GM21390 (cell line): ENCODE measurements around the gene VAV2.

Source experiments
- ATAC-seq: cut with Tn5 transposase; IDR thresholded peaks from one replicate; pipeline ENCODE4 v1.9.1; 2021; ENCODE audit not compliant: unreplicated experiment

Gene VAV2

DNA sequence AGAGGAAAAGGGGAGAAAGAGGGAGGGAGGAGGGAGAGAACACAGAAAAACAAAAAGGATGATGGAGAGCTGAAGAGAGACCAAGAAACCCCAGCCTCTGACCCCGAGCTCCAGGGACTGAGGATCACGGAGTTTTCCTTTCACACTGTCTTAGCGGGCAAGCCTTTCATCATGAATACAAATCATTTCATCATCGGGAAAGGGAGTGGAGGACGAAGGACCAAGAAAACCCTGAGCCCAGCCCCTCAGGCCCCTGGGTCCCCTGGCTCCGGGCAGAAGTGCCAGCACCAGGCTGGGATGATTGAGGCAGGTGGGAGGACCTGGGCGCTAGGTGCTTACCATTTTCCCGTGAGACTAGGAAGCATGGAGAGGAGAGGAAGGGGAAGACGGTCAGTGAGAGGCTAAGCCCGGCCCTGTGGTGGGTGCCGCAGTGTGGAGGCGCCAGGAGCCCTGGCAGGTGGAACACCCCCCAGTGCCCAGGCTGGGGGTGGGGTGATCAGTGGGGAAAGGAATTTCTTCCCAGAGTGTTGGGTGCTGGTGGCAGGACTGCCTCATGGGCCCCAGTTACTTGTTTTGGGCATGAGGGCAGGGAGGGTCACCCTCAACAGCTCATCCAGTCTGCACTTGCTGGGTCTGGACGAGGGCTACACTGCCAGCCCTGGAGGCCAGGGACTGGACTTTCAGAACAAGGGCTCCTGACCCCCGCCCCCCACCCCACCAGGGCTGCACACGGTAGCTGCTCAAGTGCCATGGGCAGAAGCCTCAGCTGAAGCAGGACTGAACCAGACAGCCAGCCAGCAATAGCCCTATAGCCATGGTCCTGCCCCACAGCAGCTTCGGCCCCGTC is 205.0 kb downstream of the VAV2 start:
- ATAC-seq, result no peak

DNA sequence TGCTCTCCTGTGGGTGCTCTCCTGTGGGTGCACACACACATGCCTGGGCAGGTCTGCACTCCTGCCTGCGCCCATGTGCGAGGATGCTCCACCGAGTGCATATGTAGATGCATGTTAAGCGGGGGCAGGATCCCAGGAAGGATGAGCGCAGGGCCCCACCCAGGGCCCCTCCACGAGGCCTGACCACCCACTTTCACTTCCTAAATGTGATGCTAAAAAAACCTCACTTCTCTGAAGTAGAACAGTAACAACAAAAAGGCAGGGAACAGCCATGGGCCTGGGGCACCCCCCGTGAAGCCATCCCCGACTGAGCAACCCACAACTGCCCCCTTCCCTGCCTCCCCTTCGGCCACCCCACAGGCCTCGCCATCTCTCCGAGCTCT is 205.8 kb downstream of the VAV2 start:
- ATAC-seq, result peak; percentile 55

DNA sequence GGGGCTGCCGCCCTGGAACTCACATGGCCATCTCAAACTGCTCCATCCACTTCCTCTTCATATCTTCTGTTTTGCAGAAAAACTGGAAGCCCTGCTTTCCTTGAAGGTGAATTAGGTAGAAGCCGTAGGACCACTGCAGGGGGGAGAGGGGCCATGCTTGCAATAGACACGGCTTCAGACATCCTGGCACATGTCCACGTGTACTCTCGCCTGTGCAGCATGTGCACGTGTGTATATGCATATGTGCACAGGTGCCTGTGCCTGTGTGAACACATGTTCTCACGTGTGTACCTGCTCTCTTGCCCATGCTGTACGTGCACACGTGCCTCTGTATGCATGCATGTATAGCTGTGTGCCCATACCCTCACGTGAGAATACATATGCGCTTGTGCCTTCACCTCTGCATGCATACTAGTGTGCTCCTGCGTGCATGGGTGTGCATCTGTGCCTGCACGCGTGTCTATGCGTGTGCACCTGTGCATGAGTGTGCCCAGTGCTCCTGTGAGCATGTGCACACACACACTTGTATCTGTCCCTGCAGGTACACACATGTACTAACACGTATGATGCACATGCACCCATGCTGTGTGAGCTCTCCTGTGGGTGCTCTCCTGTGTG is 206.3 kb downstream of the VAV2 start:
- ATAC-seq, result no peak

DNA sequence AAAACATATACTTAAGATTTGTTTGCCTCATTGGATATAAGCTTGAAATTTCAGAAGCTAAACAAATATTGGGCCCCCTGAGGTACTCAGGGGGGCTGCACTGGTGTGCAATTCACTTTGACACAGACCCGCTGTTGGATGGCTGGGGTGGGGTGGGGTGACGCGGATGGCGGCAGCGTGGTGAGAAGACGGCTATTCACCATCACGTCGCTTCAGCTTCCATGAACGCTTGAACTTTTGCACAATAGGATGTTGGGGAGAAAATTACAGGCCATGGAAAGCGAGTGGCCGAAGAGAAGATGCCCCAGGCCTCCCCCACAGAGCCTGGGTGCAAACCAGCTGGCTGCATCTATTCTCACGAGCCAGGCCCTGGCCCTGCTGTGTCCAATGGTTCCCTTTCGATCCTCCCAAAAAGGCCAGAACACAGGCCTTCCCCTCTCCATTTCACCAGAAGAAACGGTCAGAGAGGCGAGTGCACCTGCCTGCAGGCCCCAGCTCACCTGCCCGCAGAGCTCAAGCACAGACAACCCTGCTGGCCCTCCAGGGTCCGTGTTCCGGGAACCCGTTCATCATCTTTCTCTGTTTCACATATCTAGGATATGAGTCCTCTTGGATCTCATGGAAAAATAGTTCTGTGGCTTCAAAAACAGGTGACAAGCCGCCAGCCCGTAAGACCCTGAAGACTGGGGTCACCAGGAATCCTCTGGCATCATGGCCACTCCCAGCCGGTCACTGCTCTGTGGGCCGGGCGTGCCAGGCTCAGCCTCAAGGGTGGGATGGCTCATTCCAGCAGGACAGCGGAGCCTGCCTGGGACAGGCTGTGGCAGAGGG is 207.2 kb downstream of the VAV2 start:
- ATAC-seq, result no peak

DNA sequence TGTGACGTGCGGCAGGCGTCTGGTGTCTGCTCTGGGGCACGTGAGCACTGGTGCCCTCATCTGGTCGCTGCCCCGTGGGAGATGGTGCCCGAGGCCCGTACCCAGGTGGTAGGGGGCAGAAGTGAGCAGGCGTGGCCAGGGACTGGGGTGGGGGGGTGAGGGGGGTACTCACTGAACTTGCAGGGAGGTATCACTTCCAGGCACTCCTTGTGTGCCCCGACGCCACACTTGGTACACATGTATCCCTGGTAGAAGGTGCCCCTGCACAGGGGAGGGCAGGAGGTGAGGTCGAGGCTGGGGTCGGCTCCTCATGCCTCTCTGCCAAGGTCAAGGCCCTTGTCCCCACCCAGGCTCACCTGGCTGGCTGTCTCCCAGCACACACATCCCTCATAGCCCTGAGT is 208.8 kb downstream of the VAV2 start:
- ATAC-seq, result no peak

DNA sequence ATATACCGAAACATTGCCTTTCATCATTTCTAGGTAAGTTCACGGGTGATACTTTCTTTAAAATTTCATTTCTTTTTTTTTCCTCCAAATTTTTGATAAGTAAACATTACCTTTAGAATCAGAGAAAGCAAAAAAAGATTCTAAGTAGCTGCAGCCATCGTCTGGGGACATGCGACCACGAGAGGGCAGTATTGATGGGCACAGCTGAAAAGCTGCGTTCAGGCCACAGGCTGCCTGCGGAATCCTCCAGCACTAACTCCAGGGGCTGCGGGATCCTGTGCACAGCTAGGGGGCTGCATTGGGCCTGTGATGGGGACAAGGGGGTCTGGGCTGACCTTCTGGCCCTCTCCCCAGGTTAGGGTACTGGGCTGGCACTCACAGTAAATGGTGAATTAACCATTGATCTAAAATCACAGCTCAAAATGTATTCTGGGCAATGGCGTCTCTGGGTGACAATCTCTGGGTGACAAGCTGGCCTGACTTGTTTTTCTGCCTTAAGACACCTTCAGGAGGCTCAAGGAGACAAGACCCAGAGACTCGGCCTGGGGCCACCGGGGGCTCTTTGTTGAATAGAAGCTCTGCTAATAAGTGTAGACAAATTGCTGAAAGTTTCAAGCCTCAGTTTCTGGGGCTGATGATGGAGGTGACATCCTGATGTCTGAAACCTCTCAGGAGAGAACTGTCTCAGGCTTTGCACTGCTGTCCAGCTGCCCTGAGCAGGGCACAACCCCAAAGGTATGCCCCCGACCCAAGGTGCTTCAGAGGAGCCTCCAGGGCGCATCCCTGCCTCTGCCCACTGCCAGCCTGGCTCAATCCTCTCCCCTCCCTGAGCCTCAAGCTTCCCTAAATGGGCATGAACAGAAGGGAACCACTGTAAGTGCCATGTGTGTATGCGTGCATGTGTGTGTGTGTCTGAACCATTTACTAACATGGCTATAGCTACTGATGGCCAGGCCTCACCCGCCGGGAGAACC is 209.7 kb downstream of the VAV2 start:
- ATAC-seq, result no peak

DNA sequence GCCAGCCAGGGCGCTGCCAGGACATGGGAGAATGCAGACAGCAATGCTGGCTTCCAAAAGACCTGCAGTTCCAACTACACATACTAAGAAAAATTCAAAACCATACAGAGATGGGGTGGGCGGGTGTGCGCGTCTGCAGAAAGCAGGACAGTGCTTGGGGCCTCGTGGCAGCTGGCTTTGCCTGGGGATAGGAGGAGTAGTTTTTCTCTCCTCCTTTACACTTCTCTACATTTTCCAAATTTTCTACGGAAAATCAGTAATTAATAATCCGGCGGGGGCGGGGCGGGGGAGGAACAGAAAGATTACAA is 210.3 kb downstream of the VAV2 start:
- no peak for ATAC-seq

DNA sequence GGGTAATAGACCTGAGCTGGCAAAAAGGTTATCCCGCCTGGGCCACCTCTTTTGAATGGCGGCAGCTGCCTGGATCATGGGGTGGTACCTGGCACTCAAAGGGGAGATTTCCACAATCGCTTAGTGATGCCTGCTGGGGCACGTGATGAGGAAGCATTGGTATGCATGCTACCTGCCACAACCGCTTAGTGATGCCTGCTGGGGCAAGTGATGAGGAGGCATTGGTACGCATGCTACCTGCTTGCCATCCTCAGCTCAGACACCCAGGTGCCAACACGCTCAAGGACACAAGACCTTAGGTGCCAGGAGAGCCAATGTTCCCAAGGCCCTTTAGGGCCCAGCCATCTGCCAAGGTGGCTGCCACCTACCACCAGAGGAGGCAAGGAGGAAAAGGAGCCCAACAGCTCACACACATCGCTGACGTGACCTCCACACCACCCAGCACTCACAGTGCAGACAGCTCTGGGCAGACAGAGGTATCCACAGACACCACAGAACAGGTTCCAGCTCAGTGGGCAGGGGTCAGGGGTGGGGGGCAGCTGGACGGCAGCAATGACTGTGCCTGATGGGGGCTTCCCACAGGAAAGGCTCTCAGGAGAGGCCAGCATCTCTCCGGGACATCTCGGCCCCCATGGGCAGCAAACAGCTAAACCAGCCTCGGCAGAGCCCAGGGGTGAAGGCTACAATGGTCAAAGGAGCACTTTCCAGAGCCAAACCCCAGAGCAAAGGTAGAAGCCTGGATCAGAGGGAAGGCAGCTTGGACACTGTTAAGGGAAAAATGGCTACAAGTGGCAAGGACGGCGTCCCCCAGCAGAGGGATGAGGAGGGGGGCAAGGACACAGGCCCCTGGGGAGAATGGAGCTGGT is 210.9 kb downstream of the VAV2 start:
- no peak for ATAC-seq

DNA sequence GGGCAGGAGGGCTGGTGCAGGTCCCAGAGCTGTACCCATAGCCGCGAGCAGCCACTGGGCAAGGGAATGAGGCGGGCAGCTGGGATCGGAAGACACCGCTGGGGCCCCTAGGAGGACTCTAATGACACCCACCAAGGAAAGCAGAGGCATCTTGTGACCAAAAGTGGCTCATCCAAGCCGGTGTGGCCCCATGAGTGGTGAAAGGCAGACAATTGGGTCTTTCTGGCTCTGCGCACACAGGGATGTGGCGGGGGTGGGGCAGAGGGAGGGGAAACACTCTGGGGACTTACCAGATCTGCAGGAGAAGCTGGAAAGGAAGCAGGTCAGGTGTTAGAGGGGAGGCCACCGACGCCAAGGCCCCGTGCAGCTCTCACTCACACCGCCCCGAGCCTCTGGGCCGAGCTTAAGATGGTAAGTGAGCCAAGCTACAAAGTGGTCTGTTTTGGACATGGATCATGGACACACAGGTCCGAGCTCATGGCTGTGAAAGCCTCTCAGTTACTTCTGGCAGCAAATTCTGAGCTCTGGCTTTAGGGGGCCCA is 211.6 kb downstream of the VAV2 start:
- no peak for ATAC-seq

DNA sequence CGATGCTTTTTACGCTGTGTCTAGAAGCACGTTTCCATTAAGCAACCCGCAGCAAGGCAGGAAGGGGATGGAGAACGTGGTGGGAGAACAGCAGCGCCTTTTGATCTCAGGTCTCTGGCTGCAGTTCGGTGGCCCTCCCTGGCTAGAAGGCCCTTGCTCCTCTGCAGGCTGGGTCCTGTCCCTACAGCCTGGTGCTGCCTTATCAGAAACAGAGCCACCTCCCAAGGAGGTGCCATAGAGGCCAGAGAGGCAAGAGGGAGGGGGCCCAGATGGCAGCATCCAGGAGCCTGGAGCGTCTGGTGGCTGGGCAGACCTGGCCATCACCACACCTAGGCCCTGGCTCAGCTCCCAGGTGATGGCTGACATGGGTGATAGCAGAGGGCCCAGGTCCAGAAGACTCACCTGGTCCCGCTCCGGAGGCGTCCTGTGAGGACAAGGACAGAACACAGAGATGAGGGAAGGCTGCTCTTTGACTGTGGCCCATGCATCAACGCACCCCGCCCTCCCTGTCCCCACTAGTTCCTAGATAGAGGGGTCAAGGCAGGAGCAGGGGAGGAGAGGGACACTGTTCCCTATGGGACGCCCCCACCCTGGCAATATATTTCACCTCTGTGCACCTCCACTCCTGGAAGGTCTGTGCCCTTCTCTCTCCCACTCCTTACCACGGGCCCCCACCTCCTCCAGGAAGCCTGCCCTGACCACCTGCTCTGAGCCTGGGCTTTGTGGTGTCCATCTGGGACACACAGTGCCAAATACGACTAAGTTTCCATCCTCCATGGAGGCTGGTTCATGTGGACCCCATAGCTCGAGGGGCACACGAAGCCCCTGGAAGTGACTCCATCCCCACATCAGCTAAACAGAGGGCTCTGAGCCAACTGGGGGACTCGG is 212.4 kb downstream of the VAV2 start:
- ATAC-seq, result no peak

DNA sequence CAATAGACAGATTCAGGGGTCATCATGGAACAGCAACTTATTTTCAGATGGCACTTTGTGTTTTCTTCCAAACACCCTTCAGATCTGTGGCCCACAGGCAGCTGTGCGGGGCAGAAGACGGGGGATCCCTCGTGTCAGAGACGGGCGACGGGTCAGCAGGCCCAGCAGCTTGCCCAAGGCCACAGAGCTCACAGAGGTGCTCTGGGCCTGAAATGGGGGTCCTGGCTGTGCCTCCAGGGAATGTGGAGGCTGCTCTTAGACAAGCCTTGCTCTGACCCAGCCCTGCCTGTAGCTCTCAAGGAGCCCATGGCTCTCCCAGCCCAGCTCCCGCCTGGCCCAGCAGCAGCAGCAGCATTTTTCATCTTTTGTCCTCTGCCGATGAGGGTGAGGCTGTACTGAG is 213.0 kb downstream of the VAV2 start:
- ATAC-seq, result no peak

DNA sequence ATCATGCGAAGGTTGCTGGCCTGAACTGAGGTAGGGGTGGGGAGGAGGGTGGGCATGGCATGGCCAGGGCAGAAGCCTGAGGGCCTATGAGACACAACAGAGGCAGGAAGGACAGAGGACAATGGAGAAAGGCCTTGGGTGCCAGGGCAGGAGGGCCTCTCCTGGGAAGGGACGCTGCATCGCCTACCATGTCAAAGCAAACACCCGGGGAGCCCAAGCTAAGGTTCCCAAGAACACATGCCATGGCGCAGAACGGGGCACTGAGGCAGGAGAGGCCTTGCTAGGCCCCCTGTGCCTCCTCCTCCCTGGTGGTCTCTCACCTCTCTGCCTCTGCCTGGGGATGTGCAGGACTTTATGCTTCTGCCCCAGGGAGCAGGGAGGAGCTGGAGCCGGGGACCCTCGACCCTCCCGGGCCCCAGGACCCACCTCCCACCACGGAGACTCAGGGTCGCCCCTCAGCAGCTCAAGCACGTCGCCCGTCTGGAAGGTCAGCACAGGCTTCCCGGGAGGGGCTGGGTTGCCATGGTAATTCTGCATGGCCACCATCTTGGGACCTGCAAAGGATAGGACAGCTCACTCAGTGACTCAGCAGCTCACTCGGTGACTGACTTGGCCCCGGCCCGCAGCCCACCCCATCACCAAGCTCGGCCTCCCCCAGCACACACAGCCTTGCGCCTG is 213.6 kb downstream of the VAV2 start:
- ATAC-seq, result no peak

DNA sequence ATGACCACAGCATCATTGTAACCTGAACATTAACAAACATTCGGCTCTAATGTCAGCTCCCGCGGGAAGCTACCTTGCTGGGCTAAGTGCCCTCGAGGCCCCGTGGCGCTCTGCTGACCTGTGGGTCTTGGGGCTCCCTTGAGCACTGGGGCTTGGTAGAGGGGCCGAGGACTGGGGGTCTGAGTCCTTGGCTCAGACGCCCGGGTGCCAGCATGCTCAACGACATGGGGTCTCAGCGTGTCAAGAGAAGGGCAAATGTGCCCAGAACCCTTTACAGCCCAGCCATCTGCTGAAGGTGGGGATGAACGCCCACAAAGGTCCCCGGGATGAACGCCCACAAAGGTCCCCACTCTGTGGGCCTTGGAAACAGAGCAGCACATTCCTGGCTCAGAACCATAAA is 214.3 kb downstream of the VAV2 start:
- no peak for ATAC-seq

DNA sequence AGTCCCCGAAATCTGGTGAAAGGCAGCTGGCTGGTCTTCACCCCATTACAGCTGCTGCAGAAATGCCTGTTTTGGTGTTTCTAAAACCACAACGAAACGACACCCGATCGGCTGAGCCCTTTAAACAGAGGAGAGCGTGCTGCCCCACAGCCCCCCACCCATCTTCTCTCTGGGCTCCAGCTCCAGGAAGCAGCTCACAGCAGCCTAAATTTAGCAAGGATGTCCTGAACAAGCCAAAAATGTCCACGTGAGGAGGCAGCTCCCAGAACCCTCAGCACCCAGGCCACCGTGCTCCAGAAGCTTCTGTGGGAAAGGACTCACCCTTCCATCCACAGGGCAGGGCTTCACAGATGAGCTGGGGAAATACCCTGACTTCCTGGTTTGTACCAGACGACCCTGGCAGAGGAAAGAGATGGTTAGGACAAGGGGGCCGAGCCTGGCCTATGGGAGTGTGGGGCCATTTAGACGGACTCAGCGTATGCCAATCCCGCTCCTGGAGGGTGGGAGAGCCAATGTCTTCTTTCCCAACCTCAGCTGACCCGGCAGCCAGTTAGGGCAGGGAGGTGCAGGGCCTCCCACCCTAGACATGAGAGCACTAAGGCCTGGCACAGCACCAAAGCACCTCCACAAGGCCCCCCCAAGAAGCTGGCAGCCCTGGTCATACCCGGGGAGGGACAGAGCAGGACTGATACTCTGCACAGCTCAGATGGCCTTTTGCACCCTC is 214.9 kb downstream of the VAV2 start:
- no peak for ATAC-seq

DNA sequence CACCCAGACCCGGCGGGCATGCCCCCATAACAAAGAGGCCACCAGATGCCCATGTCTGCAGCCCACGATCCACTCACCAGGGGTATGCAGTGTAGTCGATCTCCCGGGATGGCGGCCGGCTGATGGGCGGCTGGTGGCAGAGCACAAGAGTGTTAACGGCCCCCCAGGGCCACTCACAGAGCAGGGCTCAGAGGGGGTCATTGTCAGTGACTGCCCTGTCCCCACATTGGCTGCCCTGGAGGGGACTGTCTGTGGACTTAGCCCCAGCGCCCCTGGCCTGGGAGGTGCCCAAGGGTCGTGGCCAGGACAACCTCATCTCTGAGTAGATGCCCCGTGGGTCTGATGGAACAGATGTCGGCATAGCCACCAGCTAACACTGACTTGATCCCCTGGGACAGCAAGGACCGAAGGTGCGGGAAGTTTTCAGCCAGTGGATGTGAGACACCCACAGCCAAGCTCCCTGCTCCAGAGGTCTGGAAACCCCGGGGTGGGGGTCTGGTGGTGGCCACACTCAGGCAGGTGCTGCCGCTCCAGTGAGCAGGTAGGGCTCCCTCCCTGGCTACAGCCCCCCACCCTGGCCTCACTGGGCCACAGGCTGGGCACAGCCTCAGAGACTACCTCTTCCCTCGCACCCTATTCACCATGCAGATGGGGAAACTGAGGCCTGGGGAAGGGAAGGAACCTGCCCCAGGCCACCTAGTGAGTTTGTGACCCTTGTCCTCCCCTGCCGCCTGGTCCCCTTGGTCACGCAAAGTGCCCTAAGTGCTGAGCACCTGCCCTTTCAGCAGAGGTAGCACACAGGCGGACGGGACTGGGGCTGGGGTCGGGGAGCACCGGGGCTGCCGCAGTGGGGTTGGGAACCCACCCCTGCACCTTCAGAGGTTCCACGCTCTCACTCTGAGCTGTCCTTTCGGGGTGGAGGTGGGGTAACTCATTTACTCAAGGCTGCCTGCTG is 215.9 kb downstream of the VAV2 start:
- no peak for ATAC-seq

DNA sequence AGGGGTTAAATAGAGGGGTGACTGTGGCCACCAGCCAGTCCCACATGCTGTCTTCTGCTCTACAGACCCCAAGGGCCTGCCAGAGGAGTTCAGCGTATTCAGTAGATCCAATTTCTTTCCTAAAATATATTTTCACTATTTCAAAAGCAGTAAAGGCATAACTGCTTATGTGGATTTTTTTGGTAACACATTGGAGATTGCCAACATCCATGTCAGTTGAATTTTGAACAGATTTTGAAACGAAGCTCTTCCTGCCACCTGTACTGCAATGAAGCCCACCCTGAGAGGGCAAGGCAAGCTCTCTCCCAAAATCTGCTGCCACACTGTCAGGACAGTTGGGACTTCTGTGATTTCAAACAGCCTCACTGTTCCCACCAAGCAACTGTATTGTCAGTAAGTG is 216.8 kb downstream of the VAV2 start:
- ATAC-seq, result no peak
